Fibroblast of lung (primary cell): ENCODE measurements around the gene JTB.

Source experiments
- CTCF ChIP-seq, 2 donors: IDR thresholded peaks in 1 of 2; conservative IDR thresholded peaks in 1 of 2; 1 replicate in 1 of 2; 2 replicates in 1 of 2; pipeline ENCODE4 v1.5.1; 2011 to 2012; ENCODE audit warnings: low read length in 2 of 2, control low read depth in 1 of 2, inconsistent platforms in 1 of 2, low read depth in 1 of 2, mild to moderate bottlenecking in 1 of 2
- EZH2 ChIP-seq: IDR thresholded peaks from 2 replicates; pipeline ENCODE4 v1.5.1; 2012; ENCODE audit warnings: low read length, control low read depth, mild to moderate bottlenecking; ENCODE audit errors: missing control alignments

- TF ChIP-seq CTCF (conservative IDR thresholded peaks at IDR 0.05 in 1 of 2, IDR thresholded peaks at IDR 0.05 in 1 of 2; ENCODE audit: low read depth in 1 of 2, low read length in 2 of 2) (no peak), EZH2 (no peak)
Measured at GRCh38 chr1:153933955-153934354, 43.5 kb downstream of the JTB start.
